ENCODE measurements around the gene CTNNA2.

CTNNA2 gene

GRCh38 chr2:80473069-80473468 is 960.2 kb downstream of the CTNNA2 start:
- Histone ChIP-seq H4K20me1 (ENCODE audit: insufficient read depth, low read length) (no peaks in the 10 kb centered on the region), H3K27ac (ENCODE audit: low read length) (no peak overlapping the region), H3K27me3 (ENCODE audit: insufficient read depth, low read length, poor library complexity) (no peaks in the 10 kb centered on the region), H3K9ac (ENCODE audit: low read depth, low read length) (no peak overlapping the region), H3K4me2 (ENCODE audit: insufficient read depth, low read length) (no peak overlapping the region), H2AFZ (ENCODE audit: low read depth, low read length) (no peak overlapping the region), H3K79me2 (ENCODE audit: insufficient read depth, low read length) (no peaks in the 10 kb centered on the region), H3K9me3 (ENCODE audit: insufficient read depth, low read length, severe bottlenecking) (no peaks in the 10 kb centered on the region), H3K36me3 (ENCODE audit: insufficient read depth, low read length) (no peaks in the 10 kb centered on the region), H3K4me3 (ENCODE audit: low read depth in 1 of 2, low read length in 2 of 2) (no peak overlapping the region), H3K4me1 (ENCODE audit: insufficient read depth, low read length) (no peaks in the 10 kb centered on the region)
- no peak for TF ChIP-seq EZH2 (IDR thresholded peaks at IDR 0.05; ENCODE audit: borderline replicate concordance, low read depth, low read length, severe bottlenecking)
- no peak for TF ChIP-seq CTCF (IDR thresholded peaks at IDR 0.05; ENCODE audit: borderline replicate concordance, extremely low read depth, low read length, poor library complexity, severe bottlenecking)
- ATAC-seq (ENCODE audit: insufficient read depth, low read depth) (no peak), DNase-seq (no peak)

- Histone ChIP-seq H2AFZ (ENCODE audit: low read depth, low read length) (no peak overlapping the region), H3K27me3 (ENCODE audit: insufficient read depth, low read length, poor library complexity) (no peaks in the 10 kb centered on the region), H3K27ac (ENCODE audit: low read length) (no peak overlapping the region), H3K4me2 (ENCODE audit: insufficient read depth, low read length) (no peak overlapping the region), H3K4me1 (ENCODE audit: insufficient read depth, low read length) (no peaks in the 10 kb centered on the region), H3K4me3 (ENCODE audit: low read depth in 1 of 2, low read length in 2 of 2) (no peak overlapping the region), H3K9me3 (ENCODE audit: insufficient read depth, low read length, severe bottlenecking) (no peaks in the 10 kb centered on the region), H3K9ac (ENCODE audit: low read depth, low read length) (no peak overlapping the region), H3K36me3 (ENCODE audit: insufficient read depth, low read length) (no peaks in the 10 kb centered on the region), H4K20me1 (ENCODE audit: insufficient read depth, low read length) (no peaks in the 10 kb centered on the region), H3K79me2 (ENCODE audit: insufficient read depth, low read length) (no peaks in the 10 kb centered on the region)
- ATAC-seq (ENCODE audit: insufficient read depth, low read depth) = no peak
- TF ChIP-seq EZH2 (IDR thresholded peaks at IDR 0.05; ENCODE audit: borderline replicate concordance, low read depth, low read length, severe bottlenecking) = no peak
- DNase-seq = no peak
These were observed 960.9 kb downstream of the CTNNA2 start for GRCh38 chr2:80473796-80474195.

- Histone ChIP-seq H2AFZ (ENCODE audit: low read depth, low read length) (no peak overlapping the region), H3K4me1 (ENCODE audit: insufficient read depth, low read length) (no peaks in the 10 kb centered on the region), H3K9me3 (ENCODE audit: insufficient read depth, low read length, severe bottlenecking) (no peaks in the 10 kb centered on the region), H4K20me1 (ENCODE audit: insufficient read depth, low read length) (no peaks in the 10 kb centered on the region), H3K4me2 (ENCODE audit: insufficient read depth, low read length) (no peak overlapping the region), H3K36me3 (ENCODE audit: insufficient read depth, low read length) (no peaks in the 10 kb centered on the region), H3K27ac (ENCODE audit: low read length) (no peak overlapping the region), H3K9ac (ENCODE audit: low read depth, low read length) (no peak overlapping the region), H3K27me3 (ENCODE audit: insufficient read depth, low read length, poor library complexity) (no peaks in the 10 kb centered on the region), H3K4me3 (ENCODE audit: low read depth in 1 of 2, low read length in 2 of 2) (no peak overlapping the region), H3K79me2 (ENCODE audit: insufficient read depth, low read length) (no peaks in the 10 kb centered on the region)
- ATAC-seq (ENCODE audit: insufficient read depth, low read depth) (no peak), DNase-seq (no peak)
- TF ChIP-seq CTCF (IDR thresholded peaks at IDR 0.05; ENCODE audit: borderline replicate concordance, extremely low read depth, low read length, poor library complexity, severe bottlenecking) (no peak), EZH2 (IDR thresholded peaks at IDR 0.05; ENCODE audit: borderline replicate concordance, low read depth, low read length, severe bottlenecking) (no peak)
These were observed 963.1 kb downstream of the CTNNA2 start for GRCh38 chr2:80475970-80476369.

- Histone ChIP-seq H3K9ac (ENCODE audit: low read depth, low read length) (no peak overlapping the region), H3K4me1 (ENCODE audit: insufficient read depth, low read length) (no peaks in the 10 kb centered on the region), H2AFZ (ENCODE audit: low read depth, low read length) (no peak overlapping the region), H4K20me1 (ENCODE audit: insufficient read depth, low read length) (no peaks in the 10 kb centered on the region), H3K9me3 (ENCODE audit: insufficient read depth, low read length, severe bottlenecking) (no peaks in the 10 kb centered on the region), H3K4me2 (ENCODE audit: insufficient read depth, low read length) (no peak overlapping the region), H3K4me3 (ENCODE audit: low read depth in 1 of 2, low read length in 2 of 2) (no peak overlapping the region), H3K36me3 (ENCODE audit: insufficient read depth, low read length) (no peaks in the 10 kb centered on the region), H3K27ac (ENCODE audit: low read length) (no peak overlapping the region), H3K79me2 (ENCODE audit: insufficient read depth, low read length) (no peaks in the 10 kb centered on the region), H3K27me3 (ENCODE audit: insufficient read depth, low read length, poor library complexity) (no peaks in the 10 kb centered on the region)
- TF ChIP-seq EZH2 (IDR thresholded peaks at IDR 0.05; ENCODE audit: borderline replicate concordance, low read depth, low read length, severe bottlenecking) (no peak), CTCF (IDR thresholded peaks at IDR 0.05; ENCODE audit: borderline replicate concordance, extremely low read depth, low read length, poor library complexity, severe bottlenecking) (no peak)
- no peak for DNase-seq
- no peak for ATAC-seq (ENCODE audit: insufficient read depth, low read depth)
These were observed 963.8 kb downstream of the CTNNA2 start for GRCh38 chr2:80476535-80477117.
